Right lobe of liver (tissue), 6 donors: ENCODE measurements around the gene PIGC. TPM values are rescaled to one million over a fixed set of nuclear protein-coding genes. Genes with fewer than 3 reads are reported as not detected.

Source experiments
- ATAC-seq, 4 donors: fragments of 200-7000 bp; cut with Tn5 transposase; one replicate each; pipeline ENCODE4 v1.9.1; 2020; ENCODE audit warnings: mild to moderate bottlenecking in 4 of 4, moderate library complexity in 4 of 4
- DNase-seq, 3 donors: peaks; one replicate each; pipeline ENCODE4 v3.0.0-alpha.2; 2020
- H3K27ac ChIP-seq, 3 donors: fragments of 200-600 bp; one replicate each; pipeline ENCODE4 v1.8.0; 2022
- H3K27me3 ChIP-seq, 2 donors: fragments of 200-600 bp; one replicate each; pipeline ENCODE4 v1.8.0; 2022
- H3K36me3 ChIP-seq, 4 donors: fragments of 200-600 bp; sonication (generic) in 1 of 4; one replicate each; pipeline versions ENCODE4 v1.5.1 to v1.8.0; 2017 to 2022; ENCODE audit warnings: control low read depth in 1 of 4
- H3K4me1 ChIP-seq, 4 donors: fragments of 200-600 bp; sonication (generic) in 1 of 4; one replicate each; pipeline versions ENCODE4 v1.5.1 to v1.8.0; 2017 to 2022; ENCODE audit warnings: control low read depth in 1 of 4
- H3K4me3 ChIP-seq, 3 donors: fragments of 200-600 bp; one replicate each; pipeline ENCODE4 v1.8.0; 2022
- H3K9me3 ChIP-seq, 4 donors: fragments of 200-600 bp; sonication (generic) in 1 of 4; one replicate each; pipeline versions ENCODE4 v1.5.1 to v1.8.0; 2017 to 2022; ENCODE audit warnings: control low read depth in 1 of 4
- CTCF ChIP-seq, 4 donors: fragments of 200-600 bp in 3 of 4; fragments of 450-650 bp in 1 of 4; IDR thresholded peaks; one replicate each; pipeline versions ENCODE4 v1.5.1 to v1.8.0; 2016 to 2022; ENCODE audit warnings: antibody characterized with exemption in 4 of 4, mild to moderate bottlenecking in 2 of 4
- POLR2A ChIP-seq: fragments of 450-650 bp; IDR thresholded peaks from one replicate; pipeline ENCODE4 v1.6.1; 2017; ENCODE audit warnings: antibody characterized with exemption, mild to moderate bottlenecking
- WGBS: methylation state at CpG from one replicate; pipeline ENCODE4 v1.1.6; 2018; ENCODE audit warnings: low coverage, low lambda C conversion rate; ENCODE audit not compliant: insufficient coverage; ENCODE audit errors: missing lambda C conversion rate; 5-methylcytosine and 5-hydroxymethylcytosine counted together
- intact Hi-C, 2 donors: fragments of 100-400 bp; cut with DNase I; formaldehyde crosslinking; loops; one replicate each; pipeline versions ENCODE4 v1.11.2 to v1.14.1; 2022
- total RNA-seq, 6 experiments: library from RNA; depleted of rRNA in 2 of 6; stranded (reverse); fragments of >200 nt in 2 of 6; fragmentation: NEBNext Ultra II Directional in 3 of 6; extraction: Animal tissue kit (Norgen Biotek cat#: 25700) in 3 of 6; gene quantifications; one replicate each; pipeline versions ENCODE4 v1.1.0 to v1.2.4, GENCODE V29; 2016 to 2023
- donor health status: DM: no; HTN: yes; CAD: no.
- donor health status: DM: no; HTN: no; CAD: no.
- donor health status: DM: no; HTN: no; CAD: no.
- donor health status: DM: no; HTN: yes; CAD: no.
- donor health status: DM: no; HTN: yes; CAD: no.

PIGC gene
- total RNA-seq, 6 experiments from 2014 or later: 6.7 to 12.0 (median 8.7) TPM

- Histone ChIP-seq H3K9me3 (no peaks in the 10 kb centered on the region), H3K27ac (no peak overlapping the region)
Observed at GRCh38 chr1:172453153-172453545, 9.3 kb upstream of the PIGC start.

DNA sequence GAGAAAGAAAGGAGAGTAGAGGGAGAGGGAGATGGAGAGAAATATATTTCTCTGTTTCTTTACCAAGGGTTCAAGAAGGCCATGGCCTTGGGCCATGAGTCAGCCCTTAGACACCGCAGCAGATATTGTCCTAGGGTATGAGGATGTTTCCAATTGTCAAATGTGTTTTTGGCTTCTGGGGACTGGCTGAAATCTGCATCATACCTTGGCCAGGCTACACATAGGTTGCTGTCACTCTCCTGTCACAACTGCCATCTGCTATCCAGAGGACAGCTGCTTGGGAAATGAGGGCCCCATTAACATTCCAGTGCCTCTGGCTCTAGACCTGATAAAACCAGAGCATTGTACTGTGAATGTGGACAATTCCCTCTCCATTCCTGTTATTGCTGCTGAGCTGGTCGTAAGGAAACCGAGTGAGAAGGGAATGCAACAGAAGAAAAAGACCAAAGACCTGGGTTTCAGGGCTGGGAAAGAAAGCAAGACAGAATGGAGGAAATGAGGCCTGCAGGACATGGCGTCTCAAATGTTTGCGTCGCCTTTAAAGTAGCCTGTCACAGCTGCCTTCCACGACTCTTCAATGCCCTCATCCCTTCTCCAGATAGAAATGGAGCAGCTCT is 8.8 kb upstream of the PIGC start:
- H3K4me3 ChIP-seq: no peak overlapping the region
- no peaks in the 10 kb centered on the region for H3K9me3 ChIP-seq
- peaks cover 0 to 27% (median 2%) of the 10 kb centered on the region in 4 donors for H3K4me1 ChIP-seq
- intact Hi-C loops: loop anchor here in 1 of 2 donors (10.0 kb wide), 1 partner anchor 262 kb away; no protein-coding TSS in a partner anchor
- no peaks in the 10 kb centered on the region for H3K36me3 ChIP-seq
- TF ChIP-seq CTCF (IDR thresholded peaks at IDR 0.05): no peak
- no peak for TF ChIP-seq POLR2A
- H3K27ac ChIP-seq: no peak overlapping the region
- ATAC-seq: no peak
- 69% methylated on average over 5 of the region's 7 CpGs for WGBS
- H3K27me3 ChIP-seq: no peaks in the 10 kb centered on the region
- no peak for DNase-seq

More at GRCh38 chr1:172453153-172453545, 9.3 kb upstream of the PIGC start:
- no peak overlapping the region for H3K4me3 ChIP-seq
- no peaks in the 10 kb centered on the region for H3K36me3 ChIP-seq
- intact Hi-C loops: loop anchor here in 1 of 2 donors (10.0 kb wide), 1 partner anchor 262 kb away; no protein-coding TSS in a partner anchor
- TF ChIP-seq POLR2A (no peak), CTCF (IDR thresholded peaks at IDR 0.05) (no peak)
- H3K4me1 ChIP-seq: peaks cover 0 to 30% (median 2%) of the 10 kb centered on the region in 4 donors
- WGBS: 78% methylated on average over 6 of the region's 6 CpGs
- ATAC-seq: no peak
- DNase-seq: no peak
- H3K27me3 ChIP-seq: no peaks in the 10 kb centered on the region

- 19% methylated on average over 2 of the region's 2 CpGs for WGBS
- Histone ChIP-seq H3K27ac (peak overlapping the region; percentile 17 to 66 (median 25)), H3K9me3 (no peaks in the 10 kb centered on the region), H3K36me3 (no peaks in the 10 kb centered on the region), H3K4me1 (peaks cover 0 to 21% (median 2%) of the 10 kb centered on the region in 4 donors), H3K27me3 (no peaks in the 10 kb centered on the region), H3K4me3 (no peak overlapping the region)
- ATAC-seq (peak; percentile 31 to 72 (median 48)), DNase-seq (no peak)
- intact Hi-C loops: loop anchor here in 1 of 2 donors (10.0 kb wide), 1 partner anchor 264 kb away; no protein-coding TSS in a partner anchor
- TF ChIP-seq POLR2A (no peak), CTCF (IDR thresholded peaks at IDR 0.05) (no peak)
Observed at GRCh38 chr1:172451002-172451443, 7.2 kb upstream of the PIGC start.

GRCh38 chr1:172450524-172450885 is 6.6 kb upstream of the PIGC start:
- Histone ChIP-seq H3K4me1 (peaks cover 0 to 21% (median 2%) of the 10 kb centered on the region in 4 donors), H3K9me3 (no peaks in the 10 kb centered on the region), H3K27ac (peak overlapping the region; percentile 17 to 66 (median 25)), H3K36me3 (no peaks in the 10 kb centered on the region), H3K4me3 (peak overlapping the region in 1 of 3 donors; percentile 17), H3K27me3 (no peaks in the 10 kb centered on the region)
- ATAC-seq (peak; percentile 62 to 84 (median 82)), DNase-seq (peak; percentile 52 to 83 (median 77))
- WGBS: 28% methylated on average over 5 of the region's 7 CpGs
- TF ChIP-seq CTCF (IDR thresholded peaks at IDR 0.05) (no peak), POLR2A (no peak)
- intact Hi-C loops: loop anchor here in 1 of 2 donors (10.0 kb wide), 1 partner anchor 264 kb away; no protein-coding TSS in a partner anchor
